HepG2 (cell line): ENCODE data around the gene SLC4A5. TPM values are rescaled to one million over a fixed set of nuclear protein-coding genes. Genes with fewer than 3 reads are reported as not detected.

Experiments
- ATAC-seq: fragments of 200-7000 bp; cut with Tn5 transposase; 3 replicates; pipeline ENCODE4 v1.9.1; 2020; ENCODE audit warnings: mild to moderate bottlenecking, moderate library complexity
- BruUV-seq: library from RNA; stranded (reverse); fragments of 400-500 nt; replicated peaks from 2 replicates; lab custom pipeline; 2021; lab: Mats Ljungman, UMichigan
- CTCF ChIA-PET: fragments of 300-600 bp; formaldehyde crosslinking; extraction: SDS; loops from one replicate; lab custom pipeline; 2021; ENCODE audit warnings: low total read pairs, inconsistent platforms, low intra/inter-chr PET ratio; lab: Yijun Ruan, JAX
- POLR2A ChIA-PET: fragments of 350-600 bp; sonication (Branson Sonifier 250); formaldehyde crosslinking; loops from one replicate; lab custom pipeline; 2020; ENCODE audit warnings: antibody characterized with exemption, inconsistent platforms; lab: Yijun Ruan, JAX
- DNase-seq: peaks from one replicate; pipeline ENCODE4 v3.0.0-alpha.2; 2015; ENCODE audit warnings: low spot score
- FAIRE-seq: peaks from 3 replicates; lab custom pipeline; 2011; peaks lifted over from hg19 to GRCh38; lab: Jason Lieb, UNC
- H2AFZ ChIP-seq: one replicate; pipeline ENCODE4 v1.6.1; 2011; ENCODE audit warnings: low read length, inconsistent platforms
- H3K27ac ChIP-seq: fragments of 300-600 bp; 3 replicates; pipeline ENCODE4 v1.8.0; 2011; ENCODE audit warnings: mixed run types, mild to moderate bottlenecking, mixed read lengths, low read length, inconsistent platforms; ENCODE audit not compliant: insufficient read depth; ENCODE audit errors: extremely low read length
- H3K27me3 ChIP-seq, 2 experiments: fragments of 200-600 bp in 1 of 2; 2 replicates in 1 of 2; 3 replicates in 1 of 2; pipeline versions ENCODE4 v1.6.0 to v1.8.0; 2011; ENCODE audit warnings: low read length in 2 of 2, mild to moderate bottlenecking in 2 of 2, moderate library complexity in 2 of 2, inconsistent platforms in 1 of 2; ENCODE audit not compliant: insufficient read depth in 2 of 2, control insufficient read depth in 1 of 2
- H3K36me3 ChIP-seq, 2 experiments: fragments of 200-600 bp in 1 of 2; replicated peaks in 1 of 2; 2 replicates in 1 of 2; 3 replicates in 1 of 2; pipeline versions ENCODE4 v1.5.1 to v1.8.0; 2011; ENCODE audit warnings: low read length in 2 of 2, inconsistent platforms in 1 of 2; ENCODE audit not compliant: insufficient read depth in 2 of 2, control insufficient read depth in 1 of 2
- H3K4me1 ChIP-seq: 2 replicates; pipeline ENCODE4 v1.5.1; 2012; ENCODE audit warnings: low read length, inconsistent platforms; ENCODE audit not compliant: insufficient read depth
- H3K4me2 ChIP-seq: 2 replicates; pipeline ENCODE4 v1.6.0; 2011; ENCODE audit warnings: low read depth, low read length, inconsistent platforms
- H3K4me3 ChIP-seq, 3 experiments: fragments of 200-600 bp in 1 of 3; sonication (generic), shearing (Covaris generic) in 1 of 3; replicated peaks in 1 of 3; 2 replicates each; pipeline ENCODE4 v1.5.1; 2011 to 2016; ENCODE audit warnings: low read length in 3 of 3, inconsistent platforms in 2 of 3, low read depth in 2 of 3, mild to moderate bottlenecking in 2 of 3, control low read depth in 1 of 3, mixed read lengths in 1 of 3; ENCODE audit not compliant: insufficient read depth in 1 of 3
- H3K79me2 ChIP-seq: one replicate; pipeline ENCODE4 v1.6.1; 2011; ENCODE audit warnings: low read length, inconsistent platforms; ENCODE audit not compliant: insufficient read depth
- H3K9ac ChIP-seq: 2 replicates; pipeline ENCODE4 v1.6.0; 2011; ENCODE audit warnings: mild to moderate bottlenecking, low read depth, low read length, inconsistent platforms; ENCODE audit not compliant: insufficient read depth
- H3K9me3 ChIP-seq: 2 replicates; pipeline ENCODE4 v1.5.1; 2012; ENCODE audit warnings: mild to moderate bottlenecking, low read length
- H4K20me1 ChIP-seq: 2 replicates; pipeline ENCODE4 v1.6.0; 2011; ENCODE audit warnings: inconsistent platforms, mild to moderate bottlenecking, low read length, moderate library complexity; ENCODE audit not compliant: insufficient read depth
- CHD2 ChIP-seq: IDR thresholded peaks from 2 replicates; pipeline ENCODE4 v1.6.1; 2011; ENCODE audit warnings: low read depth, low read length, improper control_type of control experiment
- HOMEZ ChIP-seq: IDR thresholded peaks from 2 replicates; pipeline ENCODE4 v1.6.1; 2016; ENCODE audit warnings: low read depth
- HOXD1 ChIP-seq: sonication (generic); formaldehyde crosslinking; IDR thresholded peaks from 2 replicates; pipeline ENCODE4 v1.5.0; 2020; ENCODE audit warnings: missing genetic modification reagents
- THAP7 ChIP-seq: sonication (generic); formaldehyde crosslinking; IDR thresholded peaks from 2 replicates; pipeline ENCODE4 v1.8.1; 2023; ENCODE audit warnings: mild to moderate bottlenecking, missing genetic modification reagents
- ZBTB26 ChIP-seq: IDR thresholded peaks from 2 replicates; pipeline ENCODE4 v1.6.1; 2016; ENCODE audit warnings: missing compliant biosample characterization, missing genetic modification reagents, borderline replicate concordance
- ZNF510 ChIP-seq: sonication (generic); formaldehyde crosslinking; IDR thresholded peaks from 2 replicates; pipeline ENCODE4 v1.4.0; 2020; ENCODE audit warnings: low read depth, mild to moderate bottlenecking, missing genetic modification reagents
- ZNF550 ChIP-seq: sonication (generic); formaldehyde crosslinking; IDR thresholded peaks from 2 replicates; pipeline ENCODE4 v1.4.0; 2020; ENCODE audit warnings: mild to moderate bottlenecking, missing genetic modification reagents, borderline replicate concordance
- ZNF574 ChIP-seq: sonication (generic); formaldehyde crosslinking; IDR thresholded peaks from 2 replicates; pipeline ENCODE4 v1.4.0; 2020; ENCODE audit warnings: missing genetic modification reagents
- ZNF629 ChIP-seq: sonication (generic); formaldehyde crosslinking; conservative IDR thresholded peaks from 2 replicates; pipeline ENCODE4 v1.5.0; 2020; ENCODE audit warnings: missing genetic modification reagents
- ZNF850 ChIP-seq: sonication (generic); formaldehyde crosslinking; conservative IDR thresholded peaks from 2 replicates; pipeline ENCODE4 v1.9.0; 2021; ENCODE audit warnings: mild to moderate bottlenecking, missing genetic modification reagents
- WGBS: methylation state at CpG from one replicate; pipeline ENCODE4 v1.1.6; 2017; ENCODE audit warnings: low lambda C conversion rate; 5-methylcytosine and 5-hydroxymethylcytosine counted together
- in situ Hi-C: cut with HindIII; loops from 2 replicates; pipeline ENCODE4 v1.10.0; 2017; ENCODE audit warnings: low pct_unique_long_range_greater_than_20kb; ENCODE audit not compliant: extremely low pct_ligation_motif_present
- intact Hi-C: fragments of 100-400 bp; cut with micrococcal nuclease; formaldehyde crosslinking; loops from one replicate; pipeline ENCODE4 v1.10.0; 2022; ENCODE audit not compliant: unreplicated experiment
- polyA plus RNA-seq, 8 experiments: library from polyadenylated mRNA; depleted of rRNA in 3 of 8; stranded (reverse) in 7 of 8; unstranded in 1 of 8; fragments of >200 nt; fragmentation: Illumina TruSeq in 4 of 8; extraction: Trizol in 4 of 8; gene quantifications; 2 replicates each; pipeline versions ENCODE4 v1.2.1 to v1.2.3, GENCODE V29; 2011 to 2016; ENCODE audit warnings: low read depth in 4 of 8, missing spikeins in 1 of 8, mixed read lengths in 1 of 8; ENCODE audit not compliant: insufficient read depth in 1 of 8
- total RNA-seq, 5 experiments: library from RNA; depleted of rRNA; stranded (reverse); fragments of >200 nt; fragmentation: Illumina TruSeq; extraction: Trizol; gene quantifications; 2 replicates each; pipeline ENCODE4 v1.2.3, GENCODE V29; 2016; ENCODE audit warnings: low read depth in 1 of 5

Gene SLC4A5
- total and polyA plus RNA-seq, 2 of the 13 experiments (the other 11 are each of a cell fraction or from before 2014, with no cell fraction given): 0.50 TPM; not detected in 1

GRCh38 chr2:74275228-74275627, 68.0 kb downstream of the SLC4A5 start:
- no peak overlapping the region for H3K4me3 ChIP-seq
- no peaks in the 10 kb centered on the region for H3K9me3 ChIP-seq
- H3K27ac ChIP-seq: no peak overlapping the region
- in situ Hi-C loops (no loop called here), intact Hi-C loops (no loop called here)
- no peak for FAIRE-seq
- H3K9ac ChIP-seq: no peak overlapping the region
- ChIA-PET POLR2A (no interaction called here), CTCF (no interaction called here)
- no peak for DNase-seq
- 80% methylated on average over 1 of the region's 1 CpG for WGBS
- H4K20me1 ChIP-seq: no peaks in the 10 kb centered on the region
- no peaks in the 10 kb centered on the region for H3K4me1 ChIP-seq
- ATAC-seq: no peak
- H3K79me2 ChIP-seq: no peaks in the 10 kb centered on the region
- no peak overlapping the region for H2AFZ ChIP-seq
- H3K27me3 ChIP-seq: peaks cover 2 to 16% of the 10 kb centered on the region in 2 experiments; a peak in 3 of 5 replicates
- TF ChIP-seq HOMEZ (CRISPR knock-in tag): no peak
- TF ChIP-seq THAP7 (CRISPR knock-in tag): no peak
- TF ChIP-seq ZNF550 (CRISPR knock-in tag): no peak
- TF ChIP-seq HOXD1: no peak
- BruUV-seq: no TSS peak
- no peak overlapping the region for H3K4me2 ChIP-seq
- no peaks in the 10 kb centered on the region for H3K36me3 ChIP-seq

GRCh38 chr2:74269667-74270066, 73.5 kb downstream of the SLC4A5 start:
- Histone ChIP-seq H3K4me2 (no peak overlapping the region), H3K27me3 (peaks cover 0 to 2% of the 10 kb centered on the region in 2 experiments; a peak in 3 of 5 replicates), H2AFZ (no peak overlapping the region), H3K79me2 (no peaks in the 10 kb centered on the region), H3K36me3 (no peaks in the 10 kb centered on the region), H3K4me1 (peaks cover 6% of the 10 kb centered on the region), H4K20me1 (no peaks in the 10 kb centered on the region), H3K4me3 (no peak overlapping the region), H3K27ac (no peak overlapping the region), H3K9ac (no peak overlapping the region), H3K9me3 (no peaks in the 10 kb centered on the region)
- TF ChIP-seq ZNF850 (CRISPR knock-in tag) (no peak), CHD2 (no peak), ZNF574 (CRISPR knock-in tag) (no peak), ZNF510 (no peak), ZBTB26 (CRISPR knock-in tag) (no peak), ZNF629 (CRISPR knock-in tag) (no peak)
- no TSS peak for BruUV-seq
- intact Hi-C loops (loop anchor here (5.0 kb wide), 1 partner anchor 123 kb away; no protein-coding TSS in a partner anchor), in situ Hi-C loops (no loop called here)
- 40% methylated on average over 1 of the region's 1 CpG for WGBS
- ATAC-seq (no peak), DNase-seq (no peak), FAIRE-seq (no peak)
- POLR2A ChIA-PET: no interaction called here
- CTCF ChIA-PET: no interaction called here
